ENCODE measurements around the gene KMT2A. TPM values are rescaled to one million over a fixed set of nuclear protein-coding genes. Genes with fewer than 3 reads are reported as not detected.

KMT2A gene
- total RNA-seq, 1 experiment from 2014 or later, result 62.0 TPM

- Mint-ChIP-seq H3K4me1 (peaks cover 29% of the 10 kb centered on the region in 2 experiments), H3K36me3 (ENCODE audit: insufficient read depth in 1 of 3, low read depth in 3 of 3) (peaks cover 20 to 54% (median 48%) of the 10 kb centered on the region in 3 experiments; a peak in 6 of 7 replicates), H3K9me3 (no peaks in the 10 kb centered on the region), H3K27me3 (ENCODE audit: low read depth) (peaks cover 5% of the 10 kb centered on the region; the same call in 1 of the 2 replicates), H3K27ac (peak overlapping the region in 1 of 3 experiments; percentile 59; a peak in 3 of 7 replicates), H3K4me3 (no peak overlapping the region)
- H4K5ac ChIP-seq (ENCODE audit: insufficient read length, low read depth, low read length), result no peak overlapping the region
- H3K79me1 ChIP-seq (ENCODE audit: insufficient read depth, low read depth, low read length, poor library complexity, severe bottlenecking), result no peaks in the 10 kb centered on the region
- no peak overlapping the region for H3K23ac ChIP-seq (ENCODE audit: insufficient read length, low read depth, low read length)
- H3K4me2 ChIP-seq (ENCODE audit: insufficient read depth, insufficient read length, low read length), result no peak overlapping the region
- no peak overlapping the region for H3K4ac ChIP-seq (ENCODE audit: low read depth, low read length)
- TF ChIP-seq CTCF (conservative IDR thresholded peaks at IDR 0.05), result no peak
- H2AK5ac ChIP-seq (ENCODE audit: insufficient read length, low read length), result no peak overlapping the region
- no peak overlapping the region for H4K91ac ChIP-seq (ENCODE audit: insufficient read length, low read depth, low read length)
- no peak overlapping the region for H3T11ph ChIP-seq (ENCODE audit: low read length)
- no peaks in the 10 kb centered on the region for H4K20me1 ChIP-seq (ENCODE audit: control insufficient read depth, insufficient read depth, insufficient read length)
- H3K9me3 ChIP-seq (ENCODE audit: control insufficient read depth, low read depth, low read length), result no peaks in the 10 kb centered on the region
- no peak overlapping the region for H3K56ac ChIP-seq (ENCODE audit: insufficient read length, low read depth, low read length)
- H2BK120ac ChIP-seq (ENCODE audit: low read depth, low read length, poor library complexity, severe bottlenecking), result no peak overlapping the region
- no peak overlapping the region for H2BK5ac ChIP-seq (ENCODE audit: insufficient read length, low read length)
- H4K8ac ChIP-seq (replicated peaks; ENCODE audit: insufficient read length, low read depth, low read length), result no peak overlapping the region
- no CpG with 5 or more reads among the region's 6 CpGs for WGBS (ENCODE audit: extremely low coverage, insufficient read length, low lambda C conversion rate)
- H3K27me3 ChIP-seq (ENCODE audit: insufficient read depth, low read length), result no peaks in the 10 kb centered on the region
- H2AFZ ChIP-seq (ENCODE audit: low read length), result no peak overlapping the region
- no peak for DNase-seq
- H3K79me2 ChIP-seq (ENCODE audit: insufficient read depth, low read length), result no peaks in the 10 kb centered on the region
- no peak overlapping the region for H2BK12ac ChIP-seq (ENCODE audit: insufficient read length, low read depth, low read length)
- H3K4me1 ChIP-seq (ENCODE audit: insufficient read depth, low read length), result no peaks in the 10 kb centered on the region
- H2BK15ac ChIP-seq (ENCODE audit: low read depth, low read length), result no peak overlapping the region
- H3K9ac ChIP-seq (ENCODE audit: extremely low read depth, insufficient read length, low read length), result no peak overlapping the region
- no peaks in the 10 kb centered on the region for H3K23me2 ChIP-seq (ENCODE audit: insufficient read length, low read depth, low read length, poor library complexity, severe bottlenecking)
- no peak overlapping the region for H3K27ac ChIP-seq (ENCODE audit: insufficient read length, low read depth, low read length)
- H3K14ac ChIP-seq (ENCODE audit: insufficient read depth, low read length), result no peak overlapping the region
- no peak overlapping the region for H2BK20ac ChIP-seq (ENCODE audit: low read depth, low read length, poor library complexity, severe bottlenecking)
- no peak overlapping the region for H3K18ac ChIP-seq (ENCODE audit: insufficient read length, low read depth, low read length)
Observed at GRCh38 chr11:118524757-118525470, 88.6 kb downstream of the KMT2A start.
